KMS-11 (cell line): ENCODE measurements around the gene DYDC1.

Experiments used
- H2AFZ ChIP-seq: fragments of 200-600 bp; sonication (generic); 2 replicates; pipeline ENCODE4 v1.6.1; 2016; ENCODE audit warnings: antibody characterized with exemption, mixed run types, low read depth
- H3K27ac ChIP-seq: fragments of 200-600 bp; sonication (generic); 2 replicates; pipeline ENCODE4 v1.6.1; 2016; ENCODE audit warnings: mild to moderate bottlenecking, mixed run types
- H3K27me3 ChIP-seq: fragments of 200-600 bp; sonication (generic); 2 replicates; pipeline ENCODE4 v1.6.1; 2017; ENCODE audit warnings: mild to moderate bottlenecking, low read depth, mixed run types, moderate library complexity; ENCODE audit not compliant: insufficient read depth
- H3K36me3 ChIP-seq: fragments of 200-600 bp; sonication (generic); 2 replicates; pipeline ENCODE4 v1.6.1; 2017; ENCODE audit warnings: mild to moderate bottlenecking, mixed run types; ENCODE audit not compliant: insufficient read depth
- H3K4me1 ChIP-seq: fragments of 200-600 bp; sonication (generic); 2 replicates; pipeline ENCODE4 v1.6.1; 2016; ENCODE audit warnings: mild to moderate bottlenecking, low read depth, mixed run types; ENCODE audit not compliant: poor library complexity, severe bottlenecking
- H3K4me2 ChIP-seq: fragments of 200-600 bp; sonication (generic); 2 replicates; pipeline ENCODE4 v1.7.0; 2016; ENCODE audit warnings: mild to moderate bottlenecking, mixed run types
- H3K4me3 ChIP-seq: fragments of 200-600 bp; sonication (generic); IDR thresholded peaks from 2 replicates; pipeline ENCODE4 v1.6.1; 2017; ENCODE audit warnings: low read depth, low read length, mixed read lengths; ENCODE audit not compliant: insufficient read depth
- H3K79me2 ChIP-seq: fragments of 200-600 bp; sonication (generic); 2 replicates; pipeline ENCODE4 v1.6.1; 2016; ENCODE audit warnings: low read depth, mixed run types; ENCODE audit not compliant: insufficient read depth
- H3K9ac ChIP-seq: fragments of 200-600 bp; sonication (generic); 2 replicates; pipeline ENCODE4 v1.6.1; 2016; ENCODE audit warnings: mild to moderate bottlenecking, mixed run types
- H4K20me1 ChIP-seq: fragments of 200-600 bp; sonication (generic); 2 replicates; pipeline ENCODE4 v1.6.1; 2016; ENCODE audit warnings: mild to moderate bottlenecking, mixed run types; ENCODE audit not compliant: insufficient read depth
- TF ChIP-seq, protein P1 (sequence below): fragments of 200-600 bp; sonication (generic); conservative IDR thresholded peaks from 2 replicates; pipeline ENCODE4 v1.6.1; 2017; ENCODE audit warnings: low read depth, mild to moderate bottlenecking, antibody characterized with exemption, low read length, moderate library complexity, mixed read lengths

DYDC1 gene

GRCh38 chr10:80344912-80345311 lies 11.6 kb downstream of the DYDC1 start:
- no peak overlapping the region for H3K4me2 ChIP-seq
- no peaks in the 10 kb centered on the region for H3K79me2 ChIP-seq
- TF ChIP-seq, protein P1, sequence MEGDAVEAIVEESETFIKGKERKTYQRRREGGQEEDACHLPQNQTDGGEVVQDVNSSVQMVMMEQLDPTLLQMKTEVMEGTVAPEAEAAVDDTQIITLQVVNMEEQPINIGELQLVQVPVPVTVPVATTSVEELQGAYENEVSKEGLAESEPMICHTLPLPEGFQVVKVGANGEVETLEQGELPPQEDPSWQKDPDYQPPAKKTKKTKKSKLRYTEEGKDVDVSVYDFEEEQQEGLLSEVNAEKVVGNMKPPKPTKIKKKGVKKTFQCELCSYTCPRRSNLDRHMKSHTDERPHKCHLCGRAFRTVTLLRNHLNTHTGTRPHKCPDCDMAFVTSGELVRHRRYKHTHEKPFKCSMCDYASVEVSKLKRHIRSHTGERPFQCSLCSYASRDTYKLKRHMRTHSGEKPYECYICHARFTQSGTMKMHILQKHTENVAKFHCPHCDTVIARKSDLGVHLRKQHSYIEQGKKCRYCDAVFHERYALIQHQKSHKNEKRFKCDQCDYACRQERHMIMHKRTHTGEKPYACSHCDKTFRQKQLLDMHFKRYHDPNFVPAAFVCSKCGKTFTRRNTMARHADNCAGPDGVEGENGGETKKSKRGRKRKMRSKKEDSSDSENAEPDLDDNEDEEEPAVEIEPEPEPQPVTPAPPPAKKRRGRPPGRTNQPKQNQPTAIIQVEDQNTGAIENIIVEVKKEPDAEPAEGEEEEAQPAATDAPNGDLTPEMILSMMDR = no peak
- no peaks in the 10 kb centered on the region for H3K4me1 ChIP-seq
- no peaks in the 10 kb centered on the region for H3K36me3 ChIP-seq
- H2AFZ ChIP-seq = no peak overlapping the region
- no peaks in the 10 kb centered on the region for H4K20me1 ChIP-seq
- H3K27me3 ChIP-seq = no peaks in the 10 kb centered on the region
- no peak overlapping the region for H3K4me3 ChIP-seq
- no peak overlapping the region for H3K9ac ChIP-seq
- H3K27ac ChIP-seq = no peak overlapping the region

GRCh38 chr10:80344276-80344675 lies 12.3 kb downstream of the DYDC1 start:
- H3K4me1 ChIP-seq = no peaks in the 10 kb centered on the region
- no peaks in the 10 kb centered on the region for H4K20me1 ChIP-seq
- no peaks in the 10 kb centered on the region for H3K79me2 ChIP-seq
- no peak overlapping the region for H3K27ac ChIP-seq
- TF ChIP-seq, protein P1 = no peak
- H3K9ac ChIP-seq = no peak overlapping the region
- no peak overlapping the region for H2AFZ ChIP-seq
- H3K27me3 ChIP-seq = no peaks in the 10 kb centered on the region
- no peak overlapping the region for H3K4me2 ChIP-seq
- H3K4me3 ChIP-seq = no peak overlapping the region
- no peaks in the 10 kb centered on the region for H3K36me3 ChIP-seq

DNA sequence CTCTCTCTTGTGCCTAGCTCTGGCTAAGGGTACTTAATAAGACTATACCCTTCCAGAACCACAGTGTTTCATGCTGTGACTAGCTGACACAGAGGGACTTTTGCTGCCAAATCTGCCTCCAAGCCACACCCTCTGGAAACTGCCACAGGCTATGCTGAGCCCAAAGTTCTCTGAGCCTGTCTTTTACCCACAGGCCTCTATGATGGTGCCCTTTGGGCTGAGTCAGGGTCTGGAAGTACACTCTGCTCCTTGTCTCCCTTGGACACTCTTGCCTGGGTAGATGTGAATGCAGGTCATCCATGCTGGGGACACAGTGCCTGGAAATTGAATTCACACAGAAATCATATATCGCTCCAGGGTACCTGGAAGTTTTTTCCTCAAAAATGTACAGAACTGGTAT lies 22.6 kb downstream of the DYDC1 start:
- H3K9ac ChIP-seq = no peak overlapping the region
- H3K79me2 ChIP-seq = no peaks in the 10 kb centered on the region
- H3K4me3 ChIP-seq = no peak overlapping the region
- H4K20me1 ChIP-seq = no peaks in the 10 kb centered on the region
- no peak overlapping the region for H3K27ac ChIP-seq
- no peaks in the 10 kb centered on the region for H3K4me1 ChIP-seq
- H3K36me3 ChIP-seq = no peaks in the 10 kb centered on the region
- TF ChIP-seq, protein P1 = no peak
- H3K27me3 ChIP-seq = no peaks in the 10 kb centered on the region
- H3K4me2 ChIP-seq = no peak overlapping the region
- H2AFZ ChIP-seq = no peak overlapping the region

DNA sequence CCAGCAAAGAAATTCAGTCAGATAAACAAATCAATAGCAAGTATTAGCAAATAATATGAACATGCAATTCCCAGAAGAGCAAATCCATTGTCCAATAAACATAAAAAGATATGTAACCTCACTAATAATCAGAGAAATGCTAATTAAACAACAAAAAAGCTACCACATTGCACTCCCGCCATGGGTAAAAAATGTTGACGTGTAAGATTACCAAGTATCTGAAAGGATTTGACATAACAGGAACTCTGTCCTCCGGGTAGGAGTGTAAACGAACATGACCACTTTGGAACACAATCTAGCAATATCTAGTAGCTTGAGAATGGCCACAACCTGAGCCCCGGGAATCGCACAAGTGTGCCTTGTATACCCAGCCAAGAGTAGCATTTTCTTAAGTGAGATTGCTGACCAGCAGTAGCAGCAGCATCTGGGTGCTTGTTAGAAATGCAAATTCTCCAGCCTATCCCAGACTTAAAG lies 31.6 kb downstream of the DYDC1 start:
- Histone ChIP-seq H3K27me3 (no peaks in the 10 kb centered on the region), H2AFZ (no peak overlapping the region), H3K4me2 (no peak overlapping the region), H4K20me1 (no peaks in the 10 kb centered on the region), H3K27ac (no peak overlapping the region), H3K79me2 (no peaks in the 10 kb centered on the region), H3K4me1 (no peaks in the 10 kb centered on the region), H3K9ac (no peak overlapping the region), H3K4me3 (no peak overlapping the region), H3K36me3 (no peaks in the 10 kb centered on the region)
- TF ChIP-seq, protein P1 = no peak
